Activated CD8-positive, alpha-beta memory T cell treated with anti-CD3 and anti-CD28 coated beads for 36 hours (primary cell): ENCODE measurements around the gene DGKH. TPM values are rescaled to one million over a fixed set of nuclear protein-coding genes. Genes with fewer than 3 reads are reported as not detected.

ENCODE experiments used
- CTCF ChIA-PET: fragments of 350-600 bp; sonication (Branson Sonifier 250); formaldehyde crosslinking; loops from one replicate; lab custom pipeline; 2021; ENCODE audit warnings: antibody characterized with exemption; lab: Charles Lee
- POLR2A ChIA-PET: fragments of 350-600 bp; sonication (Branson Sonifier 250); formaldehyde crosslinking; loops from one replicate; lab custom pipeline; 2021; ENCODE audit warnings: antibody characterized with exemption; lab: Charles Lee
- total RNA-seq, 2 experiments: library from RNA; stranded (reverse); gene quantifications; one replicate each; pipeline ENCODE4 v1.2.3, GENCODE V29; 2021

The DGKH gene
- total RNA-seq, 2 experiments from 2014 or later: 11.7 to 12.7 TPM

- ChIA-PET CTCF (no interaction called here), POLR2A (no interaction called here)
Measured at GRCh38 chr13:42279986-42280385, 231.5 kb downstream of the DGKH start.

- ChIA-PET CTCF (no interaction called here), POLR2A (no interaction called here)
Measured at GRCh38 chr13:42280537-42280936, 232.1 kb downstream of the DGKH start.

GRCh38 chr13:42283574-42283973, 235.1 kb downstream of the DGKH start:
- ChIA-PET CTCF (no interaction called here), POLR2A (no interaction called here)

GRCh38 chr13:42284068-42284467, 235.6 kb downstream of the DGKH start:
- CTCF ChIA-PET: no interaction called here

More at GRCh38 chr13:42284068-42284467, 235.6 kb downstream of the DGKH start:
- POLR2A ChIA-PET: no interaction called here

Other genes starting within 250 kb of the DGKH start
- gene VWA8, start 87.5 kb upstream of the DGKH start, total RNA-seq: 10 to 100 TPM; 22.7 to 23.5 TPM
- gene AKAP11, start 223.5 kb downstream of the DGKH start, total RNA-seq: 10 to 100 TPM; 40.2 to 42.0 TPM